Left renal pelvis (tissue), 4 donors: ENCODE data around the gene TNP2. TPM values are rescaled to one million over a fixed set of nuclear protein-coding genes. Genes with fewer than 3 reads are reported as not detected.

Experiments used
- DNase-seq, 4 donors: peaks; one replicate each; pipeline ENCODE4 v3.0.0-alpha.2; 2013; ENCODE audit warnings: low read depth in 4 of 4, low spot score in 3 of 4
- polyA plus RNA-seq, 4 donors: library from polyadenylated mRNA; unstranded; fragments of 120-200 nt; gene quantifications; one replicate each; pipeline ENCODE4 v1.2.1, GENCODE V29; 2013; ENCODE audit not compliant: insufficient read length in 4 of 4

TNP2 gene
- polyA plus RNA-seq, 4 donors, result not detected

DNA sequence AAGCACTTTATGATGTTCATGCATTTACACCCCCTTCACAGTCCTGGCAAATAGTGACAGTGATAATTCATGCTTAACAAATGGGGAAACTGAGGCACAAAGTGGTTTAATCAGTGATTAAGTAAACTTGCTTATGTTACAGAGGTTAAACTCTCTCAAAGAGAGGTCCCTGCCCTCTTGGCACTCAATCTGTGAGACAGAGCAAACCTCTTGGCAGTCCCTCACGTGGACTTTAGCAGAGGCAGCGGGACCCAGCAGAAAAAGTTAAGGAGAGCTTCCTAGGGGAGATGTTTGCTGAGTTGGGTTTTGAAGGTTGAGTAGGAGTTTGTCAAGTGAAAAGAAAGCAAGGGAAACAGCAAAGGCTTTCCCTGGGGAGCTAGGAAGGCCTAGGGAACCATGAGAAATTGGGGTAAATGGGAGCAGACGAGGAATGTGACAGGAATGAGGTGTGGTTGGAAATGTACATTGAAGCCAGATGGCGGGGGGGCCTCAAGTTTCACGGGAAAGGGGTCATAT, 23.8 kb downstream of the TNP2 start:
- no peak for DNase-seq

- no peak for DNase-seq
These were observed 26.5 kb downstream of the TNP2 start for GRCh38 chr16:11242658-11243057.

GRCh38 chr16:11241480-11242204, 27.5 kb downstream of the TNP2 start:
- DNase-seq, result no peak

DNA sequence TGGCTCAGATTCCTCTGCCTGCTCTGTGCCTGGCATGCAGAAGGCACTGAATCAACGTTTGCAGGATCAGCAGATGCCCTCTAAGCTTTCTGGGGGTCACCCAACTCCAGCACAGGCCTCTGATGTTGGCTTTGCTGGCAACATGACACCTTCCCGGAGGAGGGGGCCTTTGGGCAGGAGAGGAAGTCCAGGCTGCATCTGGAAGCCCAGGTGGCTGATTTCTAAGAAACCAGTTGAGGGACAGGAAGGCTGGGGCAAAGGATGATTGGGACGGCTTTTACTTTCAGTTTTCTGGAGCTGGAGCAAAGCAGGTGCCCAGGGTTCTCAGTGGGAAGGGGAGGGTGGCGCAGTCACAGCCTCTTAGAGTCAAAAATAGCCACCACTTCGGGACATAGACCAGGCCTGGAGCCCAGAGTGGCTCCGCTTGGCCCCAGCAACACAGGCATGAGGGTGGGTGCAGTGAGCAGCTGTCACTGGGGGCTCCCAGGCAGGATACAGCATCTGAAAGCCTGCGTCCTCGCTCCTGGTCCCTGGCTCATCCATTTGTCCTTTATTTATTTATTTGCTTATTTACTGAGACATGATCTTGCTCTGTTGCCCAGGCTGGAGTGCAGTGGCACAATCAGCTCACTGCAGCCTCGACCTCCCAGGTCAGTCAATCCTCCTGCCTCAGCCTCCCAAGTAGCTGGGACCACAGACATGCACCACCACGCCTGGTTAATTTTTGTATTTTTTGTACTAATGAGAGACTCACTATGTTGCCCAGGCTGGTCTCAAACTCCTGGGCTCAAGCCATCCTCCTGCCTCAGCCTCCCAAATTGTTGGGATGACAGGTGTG, 28.3 kb downstream of the TNP2 start:
- no peak for DNase-seq

- no peak for DNase-seq
These were observed 29.2 kb downstream of the TNP2 start for GRCh38 chr16:11239644-11240632.

DNA sequence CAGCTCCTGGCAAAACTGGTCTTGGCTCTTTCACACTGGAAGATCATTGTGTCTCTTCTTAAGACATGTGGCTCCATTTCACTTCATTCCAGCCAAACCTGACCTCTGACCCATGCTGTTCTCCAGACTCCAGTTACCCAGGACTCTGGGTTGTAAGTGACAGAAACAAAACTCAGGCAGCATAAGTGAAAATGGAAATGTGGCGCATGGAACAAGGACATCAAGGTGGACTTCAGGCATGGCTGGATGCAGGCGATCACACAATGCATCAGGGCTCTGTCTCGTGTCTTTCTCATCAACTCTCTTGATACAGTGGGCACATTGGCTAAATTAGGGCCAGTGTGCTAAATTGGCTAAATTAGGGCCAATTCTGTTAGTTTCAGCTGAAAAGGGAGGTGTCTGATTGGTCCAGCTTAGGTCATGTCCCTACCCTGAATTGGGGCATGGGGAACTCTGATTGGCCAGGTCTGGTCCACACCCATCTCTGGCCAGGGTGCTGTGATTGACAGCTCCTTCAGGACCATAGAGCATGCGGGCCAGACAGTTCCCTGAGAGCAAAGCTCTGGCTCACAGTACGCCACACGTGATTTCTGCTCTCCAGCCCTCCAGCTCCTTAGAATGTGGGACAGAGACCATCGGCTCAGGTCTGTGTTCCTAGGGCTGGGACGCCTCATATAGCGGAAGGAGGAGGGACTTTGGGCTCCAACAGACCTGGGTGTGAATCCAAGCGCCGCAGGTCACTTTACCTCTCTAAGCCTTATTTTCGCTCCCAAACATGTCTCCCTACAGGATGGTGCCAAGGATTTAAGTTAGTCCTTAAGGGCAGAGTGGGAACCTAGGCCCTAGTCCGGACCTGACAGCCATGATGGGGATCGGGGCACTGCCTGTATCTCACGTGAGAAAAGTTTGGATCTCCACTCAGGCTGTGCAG, 30.6 kb downstream of the TNP2 start:
- DNase-seq, result no peak

DNA sequence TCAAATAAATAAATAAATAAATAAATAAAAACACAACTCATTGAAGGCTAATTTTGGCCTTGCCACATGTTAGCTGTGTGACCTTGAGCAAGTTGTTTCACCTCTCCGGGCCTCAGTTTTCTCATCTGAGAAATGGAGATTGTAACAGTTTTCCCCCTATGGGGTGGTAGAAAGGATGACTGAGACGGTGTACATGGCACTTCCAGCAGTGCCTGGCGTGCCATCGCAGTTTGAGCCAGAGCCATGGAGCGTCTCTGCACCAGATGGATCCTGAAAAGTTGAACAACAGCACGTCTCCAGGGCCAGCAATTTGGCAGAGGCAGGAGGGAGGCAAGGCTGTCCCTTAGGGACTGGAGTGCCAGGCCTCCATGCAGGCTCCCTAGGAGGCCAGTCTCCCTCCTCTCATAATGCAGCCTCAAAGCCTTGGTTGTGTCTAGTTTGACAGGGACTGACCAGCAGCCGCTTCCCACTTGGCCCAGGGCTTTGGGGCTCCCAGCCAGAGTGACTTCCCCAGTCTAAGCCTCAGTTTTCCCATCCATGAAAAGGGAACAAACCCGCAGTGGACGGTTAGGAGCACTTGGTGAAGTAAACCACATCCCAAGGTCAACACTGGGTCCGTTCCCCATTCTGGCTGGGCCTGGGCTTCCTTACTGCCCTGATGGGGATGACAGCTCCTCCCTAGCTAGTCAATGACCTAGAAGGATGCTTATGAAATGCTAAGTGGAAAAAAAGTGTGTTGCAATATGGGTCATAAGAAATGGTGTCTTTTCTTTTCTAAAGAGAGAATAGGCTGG, 32.5 kb downstream of the TNP2 start:
- DNase-seq, result no peak

GRCh38 chr16:11235703-11235991, 33.5 kb downstream of the TNP2 start:
- DNase-seq, result no peak

- no peak for DNase-seq
These were observed 34.0 kb downstream of the TNP2 start for GRCh38 chr16:11234884-11235702.

GRCh38 chr16:11233727-11234376, 35.3 kb downstream of the TNP2 start:
- DNase-seq, result no peak

DNA sequence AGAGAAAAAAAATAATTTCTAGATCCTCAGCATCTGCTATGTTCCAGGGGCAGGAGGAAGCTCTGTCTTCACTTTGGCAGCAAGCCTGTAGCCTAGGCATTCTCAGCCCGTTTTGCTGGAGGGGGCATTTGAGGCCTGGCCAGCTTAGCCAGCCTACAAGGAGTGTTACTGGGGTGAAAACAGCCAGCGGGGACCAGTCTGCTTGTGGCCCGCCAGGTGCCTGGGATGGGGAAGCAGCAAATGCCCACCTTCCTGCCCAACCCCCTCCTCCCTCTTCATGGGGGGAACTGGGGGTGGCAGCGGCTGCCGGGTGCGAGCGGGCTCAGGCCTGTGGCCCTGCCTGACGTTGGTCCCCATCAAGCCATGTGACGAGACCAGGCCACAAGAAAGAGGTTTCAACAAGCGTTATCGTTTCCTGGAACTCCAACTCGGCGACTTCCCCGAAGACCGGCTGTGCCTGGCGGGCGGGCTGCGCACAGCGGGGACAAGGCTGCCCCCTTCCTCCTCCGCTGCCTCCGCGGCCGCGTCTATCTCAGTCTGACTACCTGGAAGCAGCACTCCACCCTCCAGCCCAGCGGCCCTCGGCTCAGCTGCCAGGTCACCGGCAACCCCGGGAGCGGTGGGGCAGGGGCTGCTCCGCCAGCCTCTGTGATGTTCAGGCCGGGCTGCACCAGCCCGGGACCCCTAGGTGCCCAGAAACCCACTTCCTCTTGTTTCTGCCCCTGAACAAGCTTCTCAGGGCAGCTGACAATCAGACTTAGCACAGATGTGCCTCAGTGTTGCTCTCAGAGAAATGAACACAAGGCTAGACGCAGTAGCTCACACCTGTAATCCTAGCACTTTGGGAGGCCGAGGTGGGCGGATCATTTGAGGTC, 36.0 kb downstream of the TNP2 start:
- DNase-seq, result peak in 1 of 4 donors; percentile 26

GRCh38 chr16:11232302-11232851, 36.7 kb downstream of the TNP2 start:
- no peak for DNase-seq

- DNase-seq, result no peak
These were observed 37.7 kb downstream of the TNP2 start for GRCh38 chr16:11231367-11231970.

- DNase-seq, result no peak
These were observed 39.2 kb downstream of the TNP2 start for GRCh38 chr16:11229906-11230305.

GRCh38 chr16:11229432-11229831, 39.7 kb downstream of the TNP2 start:
- no peak for DNase-seq
